Measurements from ENCODE around the gene FCRL5.

DNA sequence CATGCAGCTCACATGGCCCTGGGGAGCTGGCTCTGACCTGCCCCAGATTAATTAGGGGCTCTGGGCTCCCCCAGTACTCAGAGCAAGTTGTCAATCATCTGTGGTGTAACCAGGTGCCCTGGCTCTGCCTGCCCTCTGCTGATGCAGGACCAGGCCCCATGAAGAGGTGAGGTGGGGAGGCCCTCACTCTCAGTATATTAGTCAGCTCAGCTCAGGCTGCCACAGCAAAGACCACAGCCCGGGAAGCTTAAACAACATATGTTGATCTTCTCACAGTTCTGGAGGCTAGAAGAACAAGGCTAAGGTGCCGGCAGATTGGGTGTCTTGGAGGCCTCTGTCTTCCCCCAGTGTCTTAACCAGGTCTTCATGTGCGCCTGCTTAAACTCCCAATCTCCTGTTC, 66.5 kb downstream of the FCRL5 start:
- TF ChIP-seq POLR2AphosphoS5 (IDR thresholded peaks at IDR 0.05; ENCODE audit: borderline replicate concordance, low read depth, low read length) (no peak), EZH2 (IDR thresholded peaks at IDR 0.05) (no peak)

All from SK-N-MC (cell line).